Measurements from ENCODE around the gene LRRC53.

Gene LRRC53

GRCh38 chr1:74431531-74431930 is 80.9 kb downstream of the LRRC53 start:
- no peak for DNase-seq

GRCh38 chr1:74430342-74430934 is 82.0 kb downstream of the LRRC53 start:
- DNase-seq, result no peak

GRCh38 chr1:74429580-74429979 is 82.8 kb downstream of the LRRC53 start:
- DNase-seq, result no peak

GRCh38 chr1:74427681-74428080 is 84.7 kb downstream of the LRRC53 start:
- no peak for DNase-seq

GRCh38 chr1:74426208-74426937 is 86.0 kb downstream of the LRRC53 start:
- DNase-seq, result no peak

GRCh38 chr1:74425676-74426075 is 86.7 kb downstream of the LRRC53 start:
- no peak for DNase-seq

- no peak for DNase-seq
Observed at GRCh38 chr1:74423471-74423870, 88.9 kb downstream of the LRRC53 start.

- DNase-seq, result no peak
Observed at GRCh38 chr1:74422421-74423292, 89.8 kb downstream of the LRRC53 start.

GRCh38 chr1:74420467-74420866 is 91.9 kb downstream of the LRRC53 start:
- DNase-seq, result no peak
